GM21619 (cell line): Measurements from ENCODE around the gene MYOM3.

Experiments
- ATAC-seq: cut with Tn5 transposase; IDR thresholded peaks from one replicate; pipeline ENCODE4 v1.9.1; 2021; ENCODE audit not compliant: unreplicated experiment

The MYOM3 gene

GRCh38 chr1:24111996-24112779 is at the start of gene MYOM3:
Gene MYOM3, minus strand, starts transcription at chr1:24112135. Its CDS starts 3,499 bp downstream, at chr1:24108636.
- ATAC-seq = no peak

GRCh38 chr1:24161270-24161669 is 49.3 kb upstream of the MYOM3 start:
- ATAC-seq = no peak

GRCh38 chr1:24159366-24159765 is 47.4 kb upstream of the MYOM3 start:
- no peak for ATAC-seq

GRCh38 chr1:24157918-24158481 is 46.1 kb upstream of the MYOM3 start:
- no peak for ATAC-seq

GRCh38 chr1:24156542-24157260 is 44.8 kb upstream of the MYOM3 start:
- ATAC-seq = no peak

- ATAC-seq = no peak
These were observed 43.3 kb upstream of the MYOM3 start for GRCh38 chr1:24155011-24155782.

- ATAC-seq = no peak
These were observed 42.3 kb upstream of the MYOM3 start for GRCh38 chr1:24154215-24154614.

- ATAC-seq = no peak
These were observed 40.9 kb upstream of the MYOM3 start for GRCh38 chr1:24152631-24153494.

- no peak for ATAC-seq
These were observed 39.2 kb upstream of the MYOM3 start for GRCh38 chr1:24151175-24151533.

GRCh38 chr1:24150234-24151174 is 38.6 kb upstream of the MYOM3 start:
- peak; percentile 54 for ATAC-seq

GRCh38 chr1:24149866-24150233 is 37.9 kb upstream of the MYOM3 start:
- no peak for ATAC-seq

GRCh38 chr1:24147816-24148215 is 35.9 kb upstream of the MYOM3 start:
- no peak for ATAC-seq

GRCh38 chr1:24147194-24147593 is 35.3 kb upstream of the MYOM3 start:
- no peak for ATAC-seq

GRCh38 chr1:24142546-24143534 is 30.9 kb upstream of the MYOM3 start, which contains the start of gene IL22RA1:
Gene IL22RA1, minus strand, starts transcription at chr1:24143140. Its CDS starts 58 bp downstream, at chr1:24143082.
- no peak for ATAC-seq

- no peak for ATAC-seq
These were observed 29.5 kb upstream of the MYOM3 start for GRCh38 chr1:24141311-24141997.

- no peak for ATAC-seq
These were observed 28.8 kb upstream of the MYOM3 start for GRCh38 chr1:24140741-24141181.

- ATAC-seq = no peak
These were observed 28.0 kb upstream of the MYOM3 start for GRCh38 chr1:24139841-24140425.
